CD4-positive, CD25-positive, alpha-beta regulatory T cell (primary cell): ENCODE data around the gene SYTL3. TPM values are rescaled to one million over a fixed set of nuclear protein-coding genes. Genes with fewer than 3 reads are reported as not detected.

Experiments used
- ATAC-seq, 2 donors: fragments of 150-1000 bp; cut with Tn5 transposase; one replicate each; pipeline ENCODE4 v1.10.0; 2021; ENCODE audit warnings: low read depth in 2 of 2, moderate number of reproducible peaks in 2 of 2, moderate library complexity in 1 of 2
- DNase-seq, 3 donors: peaks; one replicate each; pipeline versions ENCODE4 v3.0.0 to v3.0.0-alpha.2; 2012 to 2022; ENCODE audit warnings: mixed read lengths in 1 of 3
- H3K27ac ChIP-seq: one replicate; pipeline ENCODE4 v1.7.0; 2013; ENCODE audit warnings: mild to moderate bottlenecking, low read length; ENCODE audit not compliant: insufficient read depth, poor library complexity, severe bottlenecking
- H3K27me3 ChIP-seq: one replicate; pipeline ENCODE4 v1.7.0; 2013; ENCODE audit warnings: low read length; ENCODE audit not compliant: control insufficient read depth, insufficient read depth
- H3K36me3 ChIP-seq: one replicate; pipeline ENCODE4 v1.7.0; 2013; ENCODE audit warnings: mild to moderate bottlenecking, low read length, moderate library complexity; ENCODE audit not compliant: control insufficient read depth, insufficient read depth
- H3K4me1 ChIP-seq: 2 replicates; pipeline ENCODE4 v1.7.0; 2013; ENCODE audit warnings: mild to moderate bottlenecking, low read length; ENCODE audit not compliant: insufficient read depth, control insufficient read depth, poor library complexity, severe bottlenecking
- H3K4me3 ChIP-seq: one replicate; pipeline ENCODE4 v1.7.0; 2013; ENCODE audit warnings: low read depth, mild to moderate bottlenecking, low read length, moderate library complexity
- H3K9me3 ChIP-seq, 2 experiments: 1 replicate in 1 of 2; 2 replicates in 1 of 2; pipeline ENCODE4 v1.7.0; 2013; ENCODE audit warnings: low read length in 2 of 2, mild to moderate bottlenecking in 1 of 2, moderate library complexity in 1 of 2; ENCODE audit not compliant: control insufficient read depth in 2 of 2
- H3K27ac Mint-ChIP-seq, 3 donors: one replicate each; pipeline ENCODE4 v1.8.0; 2020 to 2022; ENCODE audit warnings: mild to moderate bottlenecking in 3 of 3, mixed read lengths in 3 of 3, moderate library complexity in 2 of 3
- H3K27me3 Mint-ChIP-seq: one replicate; pipeline ENCODE4 v1.8.0; 2022; ENCODE audit warnings: mild to moderate bottlenecking, mixed read lengths
- H3K36me3 Mint-ChIP-seq: one replicate; pipeline ENCODE4 v1.8.0; 2020; ENCODE audit warnings: mixed read lengths
- H3K4me1 Mint-ChIP-seq, 4 donors: one replicate each; pipeline ENCODE4 v1.8.0; 2020 to 2022; ENCODE audit warnings: mixed read lengths in 4 of 4, mild to moderate bottlenecking in 1 of 4
- H3K4me3 Mint-ChIP-seq, 4 donors: one replicate each; pipeline ENCODE4 v1.8.0; 2020 to 2022; ENCODE audit warnings: mild to moderate bottlenecking in 4 of 4, mixed read lengths in 4 of 4, moderate library complexity in 3 of 4
- H3K9me3 Mint-ChIP-seq, 7 donors: one replicate each; pipeline ENCODE4 v1.8.0; 2020 to 2022; ENCODE audit warnings: mixed read lengths in 7 of 7, mild to moderate bottlenecking in 3 of 7, moderate library complexity in 2 of 7
- polyA plus RNA-seq, 4 donors: library from polyadenylated mRNA; unstranded; fragments of 300-500 nt; fragmentation: Illumina TruSeq; gene quantifications; one replicate each; pipeline ENCODE4 v1.2.3, GENCODE V29; 2021
- total RNA-seq: library from RNA; stranded (reverse); gene quantifications from one replicate; pipeline ENCODE4 v1.2.3, GENCODE V29; 2022

The SYTL3 gene
- total and polyA plus RNA-seq, 5 donors from 2014 or later: 12.2 to 54.8 (median 14.1) TPM

GRCh38 chr6:158774717-158775449 lies 125.0 kb downstream of the SYTL3 start:
- peaks cover 0 to 7% (median 0%) of the 10 kb centered on the region in 7 donors for H3K9me3 Mint-ChIP-seq
- no peaks in the 10 kb centered on the region for H3K27me3 Mint-ChIP-seq
- DNase-seq (no peak), ATAC-seq (no peak)
- Histone ChIP-seq H3K9me3 (no peaks in the 10 kb centered on the region), H3K36me3 (peaks cover 98% of the 10 kb centered on the region), H3K4me3 (no peak overlapping the region), H3K27ac (no peak overlapping the region), H3K27me3 (no peaks in the 10 kb centered on the region), H3K4me1 (peaks cover 16% of the 10 kb centered on the region)
- H3K36me3 Mint-ChIP-seq: peaks cover 62% of the 10 kb centered on the region
- H3K27ac Mint-ChIP-seq: peak overlapping the region in 1 of 3 donors; percentile 67
- H3K4me1 Mint-ChIP-seq: peaks cover 7 to 61% (median 40%) of the 10 kb centered on the region in 4 donors
- H3K4me3 Mint-ChIP-seq: peak overlapping the region in 1 of 4 donors; percentile 41

- Histone ChIP-seq H3K27ac (no peak overlapping the region), H3K36me3 (peaks cover 97% of the 10 kb centered on the region), H3K27me3 (no peaks in the 10 kb centered on the region), H3K9me3 (no peaks in the 10 kb centered on the region), H3K4me1 (peaks cover 16% of the 10 kb centered on the region), H3K4me3 (no peak overlapping the region)
- H3K36me3 Mint-ChIP-seq: peaks cover 61% of the 10 kb centered on the region
- H3K27me3 Mint-ChIP-seq: no peaks in the 10 kb centered on the region
- no peak overlapping the region for H3K27ac Mint-ChIP-seq
- H3K9me3 Mint-ChIP-seq: peaks cover 0 to 6% (median 0%) of the 10 kb centered on the region in 7 donors
- no peak overlapping the region for H3K4me3 Mint-ChIP-seq
- H3K4me1 Mint-ChIP-seq: peaks cover 9 to 63% (median 44%) of the 10 kb centered on the region in 4 donors
- no peak for DNase-seq
- ATAC-seq: no peak
Observed at GRCh38 chr6:158775832-158776231, 126.0 kb downstream of the SYTL3 start.

- Histone ChIP-seq H3K27ac (peak overlapping the region; percentile 31), H3K4me1 (peaks cover 16% of the 10 kb centered on the region), H3K4me3 (no peak overlapping the region), H3K9me3 (no peaks in the 10 kb centered on the region), H3K27me3 (no peaks in the 10 kb centered on the region), H3K36me3 (peaks cover 97% of the 10 kb centered on the region)
- ATAC-seq: no peak
- H3K27ac Mint-ChIP-seq: peak overlapping the region; percentile 81 to 93 (median 88)
- H3K36me3 Mint-ChIP-seq: peaks cover 57% of the 10 kb centered on the region
- no peaks in the 10 kb centered on the region for H3K27me3 Mint-ChIP-seq
- H3K4me3 Mint-ChIP-seq: peak overlapping the region in 2 of 4 donors; percentile 21 to 72
- H3K9me3 Mint-ChIP-seq: peaks cover 0 to 1% (median 0%) of the 10 kb centered on the region in 7 donors
- H3K4me1 Mint-ChIP-seq: peaks cover 12 to 61% (median 48%) of the 10 kb centered on the region in 4 donors
- no peak for DNase-seq
Observed at GRCh38 chr6:158776737-158777136, 126.9 kb downstream of the SYTL3 start.

GRCh38 chr6:158777510-158777909 lies 127.7 kb downstream of the SYTL3 start:
- Mint-ChIP-seq H3K27me3 (no peaks in the 10 kb centered on the region), H3K4me3 (peak overlapping the region in 2 of 4 donors; percentile 21 to 72), H3K27ac (peak overlapping the region; percentile 48 to 93 (median 81)), H3K9me3 (peaks cover 0 to 1% (median 0%) of the 10 kb centered on the region in 7 donors), H3K4me1 (peaks cover 6 to 53% (median 44%) of the 10 kb centered on the region in 4 donors), H3K36me3 (peaks cover 55% of the 10 kb centered on the region)
- Histone ChIP-seq H3K36me3 (peaks cover 97% of the 10 kb centered on the region), H3K9me3 (no peaks in the 10 kb centered on the region), H3K27ac (no peak overlapping the region), H3K4me1 (peaks cover 13% of the 10 kb centered on the region), H3K27me3 (no peaks in the 10 kb centered on the region), H3K4me3 (no peak overlapping the region)
- no peak for ATAC-seq
- DNase-seq: no peak

GRCh38 chr6:158778005-158778527 lies 128.2 kb downstream of the SYTL3 start:
- peaks cover 97% of the 10 kb centered on the region for H3K36me3 ChIP-seq
- ATAC-seq (no peak), DNase-seq (no peak)
- Mint-ChIP-seq H3K4me1 (peaks cover 6 to 48% (median 40%) of the 10 kb centered on the region in 4 donors), H3K27me3 (no peaks in the 10 kb centered on the region), H3K4me3 (peak overlapping the region in 1 of 4 donors; percentile 66), H3K27ac (peak overlapping the region; percentile 29 to 85 (median 36)), H3K9me3 (peaks cover 0 to 1% (median 0%) of the 10 kb centered on the region in 7 donors), H3K36me3 (peaks cover 58% of the 10 kb centered on the region)
- H3K4me3 ChIP-seq: no peak overlapping the region
- H3K27ac ChIP-seq: no peak overlapping the region
- H3K27me3 ChIP-seq: no peaks in the 10 kb centered on the region
- no peaks in the 10 kb centered on the region for H3K9me3 ChIP-seq
- H3K4me1 ChIP-seq: peaks cover 8% of the 10 kb centered on the region

GRCh38 chr6:158780246-158780884 lies 130.5 kb downstream of the SYTL3 start:
- ATAC-seq (no peak), DNase-seq (no peak)
- Histone ChIP-seq H3K4me3 (no peak overlapping the region), H3K27me3 (no peaks in the 10 kb centered on the region), H3K4me1 (no peaks in the 10 kb centered on the region), H3K27ac (no peak overlapping the region), H3K9me3 (no peaks in the 10 kb centered on the region), H3K36me3 (peaks cover 98% of the 10 kb centered on the region)
- H3K27ac Mint-ChIP-seq: peak overlapping the region; percentile 23 to 82 (median 78)
- H3K9me3 Mint-ChIP-seq: peaks cover 0 to 2% (median 0%) of the 10 kb centered on the region in 7 donors
- no peaks in the 10 kb centered on the region for H3K27me3 Mint-ChIP-seq
- H3K36me3 Mint-ChIP-seq: peaks cover 66% of the 10 kb centered on the region
- H3K4me1 Mint-ChIP-seq: peaks cover 15 to 44% (median 36%) of the 10 kb centered on the region in 4 donors
- peak overlapping the region in 1 of 4 donors; percentile 59 for H3K4me3 Mint-ChIP-seq

GRCh38 chr6:158780988-158781691 lies 131.3 kb downstream of the SYTL3 start:
- Mint-ChIP-seq H3K4me1 (peaks cover 15 to 44% (median 36%) of the 10 kb centered on the region in 4 donors), H3K4me3 (no peak overlapping the region), H3K9me3 (peaks cover 0 to 2% (median 0%) of the 10 kb centered on the region in 7 donors), H3K27me3 (no peaks in the 10 kb centered on the region), H3K27ac (peak overlapping the region; percentile 23 to 78 (median 27)), H3K36me3 (peaks cover 63% of the 10 kb centered on the region)
- ATAC-seq (no peak), DNase-seq (no peak)
- Histone ChIP-seq H3K9me3 (no peaks in the 10 kb centered on the region), H3K27me3 (no peaks in the 10 kb centered on the region), H3K4me1 (no peaks in the 10 kb centered on the region), H3K36me3 (peaks cover 98% of the 10 kb centered on the region), H3K27ac (no peak overlapping the region), H3K4me3 (no peak overlapping the region)
